GM12875 (cell line): ENCODE measurements around the gene BCL2L12.

Experiments used
- H3K4me3 ChIP-seq: one replicate; pipeline ENCODE4 v1.5.1; 2011; ENCODE audit warnings: low read depth, low read length, control low read depth
- TF ChIP-seq, protein P1 (sequence below): IDR thresholded peaks from 2 replicates; pipeline ENCODE4 v1.5.1; 2011; ENCODE audit warnings: low read depth, mild to moderate bottlenecking, control low read depth, inconsistent platforms, low read length, moderate library complexity, borderline replicate concordance; ENCODE audit not compliant: insufficient read depth

Gene BCL2L12

GRCh38 chr19:49654581-49654980, 11.2 kb upstream of the BCL2L12 start:
- TF ChIP-seq, protein P1, sequence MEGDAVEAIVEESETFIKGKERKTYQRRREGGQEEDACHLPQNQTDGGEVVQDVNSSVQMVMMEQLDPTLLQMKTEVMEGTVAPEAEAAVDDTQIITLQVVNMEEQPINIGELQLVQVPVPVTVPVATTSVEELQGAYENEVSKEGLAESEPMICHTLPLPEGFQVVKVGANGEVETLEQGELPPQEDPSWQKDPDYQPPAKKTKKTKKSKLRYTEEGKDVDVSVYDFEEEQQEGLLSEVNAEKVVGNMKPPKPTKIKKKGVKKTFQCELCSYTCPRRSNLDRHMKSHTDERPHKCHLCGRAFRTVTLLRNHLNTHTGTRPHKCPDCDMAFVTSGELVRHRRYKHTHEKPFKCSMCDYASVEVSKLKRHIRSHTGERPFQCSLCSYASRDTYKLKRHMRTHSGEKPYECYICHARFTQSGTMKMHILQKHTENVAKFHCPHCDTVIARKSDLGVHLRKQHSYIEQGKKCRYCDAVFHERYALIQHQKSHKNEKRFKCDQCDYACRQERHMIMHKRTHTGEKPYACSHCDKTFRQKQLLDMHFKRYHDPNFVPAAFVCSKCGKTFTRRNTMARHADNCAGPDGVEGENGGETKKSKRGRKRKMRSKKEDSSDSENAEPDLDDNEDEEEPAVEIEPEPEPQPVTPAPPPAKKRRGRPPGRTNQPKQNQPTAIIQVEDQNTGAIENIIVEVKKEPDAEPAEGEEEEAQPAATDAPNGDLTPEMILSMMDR = no peak
- H3K4me3 ChIP-seq = no peak overlapping the region

GRCh38 chr19:49655570-49656455, 9.9 kb upstream of the BCL2L12 start:
- TF ChIP-seq, protein P1 = no peak
- H3K4me3 ChIP-seq = no peak overlapping the region

- TF ChIP-seq, protein P1 = no peak
- no peak overlapping the region for H3K4me3 ChIP-seq
These were observed 9.2 kb upstream of the BCL2L12 start for GRCh38 chr19:49656456-49657109.

DNA sequence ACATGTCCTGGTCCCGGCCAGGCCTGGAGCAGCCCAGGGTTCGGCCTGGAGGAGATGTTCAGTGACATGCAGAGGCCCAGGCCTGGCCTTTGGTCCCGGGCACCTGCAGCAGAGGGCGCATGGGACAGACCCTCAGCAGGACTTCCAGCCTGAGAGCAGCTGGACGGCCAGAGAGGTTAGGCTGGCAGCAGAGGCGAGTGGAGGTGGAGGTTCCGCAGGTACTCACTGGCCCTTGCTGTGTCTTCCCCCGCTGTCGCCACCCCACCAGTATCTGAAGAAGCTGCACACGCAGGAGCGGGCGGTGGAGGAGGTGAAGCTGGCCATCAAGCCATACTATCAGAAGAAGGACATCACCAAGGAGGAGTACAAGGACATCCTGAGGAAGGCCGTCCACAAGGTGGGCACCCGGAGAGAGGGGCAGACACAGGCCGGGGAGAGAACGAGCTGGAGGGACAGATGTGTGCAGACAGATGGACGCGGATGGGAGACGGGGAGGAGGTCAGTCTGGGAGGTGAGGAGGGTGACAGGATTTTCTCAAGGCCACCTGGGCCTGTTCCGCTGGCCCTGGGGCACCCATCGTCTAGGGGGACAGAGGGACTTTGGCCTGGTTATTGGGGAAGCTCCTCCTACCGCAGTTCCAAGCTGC, 8.1 kb upstream of the BCL2L12 start:
- TF ChIP-seq, protein P1 = no peak
- H3K4me3 ChIP-seq = no peak overlapping the region

GRCh38 chr19:49658139-49658517, 7.6 kb upstream of the BCL2L12 start:
- H3K4me3 ChIP-seq = no peak overlapping the region
- TF ChIP-seq, protein P1 = no peak

- no peak overlapping the region for H3K4me3 ChIP-seq
- TF ChIP-seq, protein P1 = no peak
These were observed 6.9 kb upstream of the BCL2L12 start for GRCh38 chr19:49658566-49659442.
